ACC112 (cell line): ENCODE data around the gene SHROOM3.
A peak's percentile ranks its signal among the peaks of the same experiment; 100 is the strongest.

ENCODE experiments used
- H2AFZ ChIP-seq: fragments of 200-600 bp; sonication (generic); one replicate; pipeline ENCODE4 v1.6.0; 2017; ENCODE audit warnings: antibody characterized with exemption, low read length; ENCODE audit not compliant: unreplicated experiment
- H3K27ac ChIP-seq: fragments of 200-600 bp; sonication (generic); 2 replicates; pipeline ENCODE4 v1.5.1; 2014; ENCODE audit warnings: low read depth, mild to moderate bottlenecking, antibody characterized with exemption, low read length, moderate library complexity
- H3K27me3 ChIP-seq: fragments of 200-600 bp; sonication (generic); 2 replicates; pipeline ENCODE4 v1.6.1; 2014; ENCODE audit warnings: mild to moderate bottlenecking, antibody characterized with exemption, low read length, moderate library complexity, mixed read lengths; ENCODE audit not compliant: insufficient read depth
- H3K36me3 ChIP-seq: fragments of 200-600 bp; sonication (generic); 2 replicates; pipeline ENCODE4 v1.6.1; 2016; ENCODE audit warnings: mild to moderate bottlenecking, antibody characterized with exemption, low read length, moderate library complexity, mixed read lengths; ENCODE audit not compliant: insufficient read depth
- H3K4me1 ChIP-seq: fragments of 200-600 bp; sonication (generic); one replicate; pipeline ENCODE4 v1.6.1; 2016; ENCODE audit warnings: low read length, mixed read lengths; ENCODE audit not compliant: insufficient read depth, unreplicated experiment, control insufficient read depth
- H3K4me3 ChIP-seq: fragments of 200-600 bp; sonication (generic); 2 replicates; pipeline ENCODE4 v1.5.1; 2014; ENCODE audit warnings: mild to moderate bottlenecking, low read depth, low read length
- H3K79me2 ChIP-seq: fragments of 200-600 bp; sonication (generic); one replicate; pipeline ENCODE4 v1.6.0; 2016; ENCODE audit warnings: low read length; ENCODE audit not compliant: control insufficient read depth, unreplicated experiment, insufficient read depth

Gene SHROOM3

GRCh38 chr4:76758290-76758882 is 323.4 kb downstream of the SHROOM3 start:
- Histone ChIP-seq H3K27ac (no peak overlapping the region), H3K27me3 (no peaks in the 10 kb centered on the region), H3K36me3 (no peaks in the 10 kb centered on the region), H3K4me3 (no peak overlapping the region), H2AFZ (peak overlapping the region; percentile 31), H3K79me2 (no peaks in the 10 kb centered on the region), H3K4me1 (peaks cover 13% of the 10 kb centered on the region)

DNA sequence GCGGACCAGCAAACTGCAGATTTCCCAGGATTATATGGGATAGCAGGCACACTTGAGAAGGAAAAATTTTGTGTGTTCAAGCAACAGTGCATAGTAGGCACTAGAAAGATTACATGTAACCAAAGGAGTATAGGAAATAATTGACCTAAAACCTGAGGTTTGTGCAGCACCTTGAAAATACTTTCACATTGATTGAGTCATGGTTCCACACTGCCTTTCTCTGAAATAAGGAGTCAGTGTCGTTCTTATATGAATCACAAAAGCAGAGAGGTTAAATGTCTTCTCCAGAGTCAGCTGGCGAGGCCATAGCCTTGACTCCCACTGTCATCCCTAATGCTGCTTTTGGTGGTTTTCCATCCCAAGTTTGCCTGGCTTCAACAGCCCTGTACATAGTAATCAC is 324.0 kb downstream of the SHROOM3 start:
- Histone ChIP-seq H2AFZ (no peak overlapping the region), H3K79me2 (no peaks in the 10 kb centered on the region), H3K4me3 (no peak overlapping the region), H3K36me3 (no peaks in the 10 kb centered on the region), H3K27ac (no peak overlapping the region), H3K4me1 (peaks cover 11% of the 10 kb centered on the region), H3K27me3 (no peaks in the 10 kb centered on the region)

GRCh38 chr4:76760193-76760592 is 325.2 kb downstream of the SHROOM3 start:
- Histone ChIP-seq H3K36me3 (no peaks in the 10 kb centered on the region), H3K27ac (no peak overlapping the region), H3K4me3 (no peak overlapping the region), H3K79me2 (no peaks in the 10 kb centered on the region), H2AFZ (no peak overlapping the region), H3K27me3 (no peaks in the 10 kb centered on the region), H3K4me1 (peaks cover 13% of the 10 kb centered on the region)

DNA sequence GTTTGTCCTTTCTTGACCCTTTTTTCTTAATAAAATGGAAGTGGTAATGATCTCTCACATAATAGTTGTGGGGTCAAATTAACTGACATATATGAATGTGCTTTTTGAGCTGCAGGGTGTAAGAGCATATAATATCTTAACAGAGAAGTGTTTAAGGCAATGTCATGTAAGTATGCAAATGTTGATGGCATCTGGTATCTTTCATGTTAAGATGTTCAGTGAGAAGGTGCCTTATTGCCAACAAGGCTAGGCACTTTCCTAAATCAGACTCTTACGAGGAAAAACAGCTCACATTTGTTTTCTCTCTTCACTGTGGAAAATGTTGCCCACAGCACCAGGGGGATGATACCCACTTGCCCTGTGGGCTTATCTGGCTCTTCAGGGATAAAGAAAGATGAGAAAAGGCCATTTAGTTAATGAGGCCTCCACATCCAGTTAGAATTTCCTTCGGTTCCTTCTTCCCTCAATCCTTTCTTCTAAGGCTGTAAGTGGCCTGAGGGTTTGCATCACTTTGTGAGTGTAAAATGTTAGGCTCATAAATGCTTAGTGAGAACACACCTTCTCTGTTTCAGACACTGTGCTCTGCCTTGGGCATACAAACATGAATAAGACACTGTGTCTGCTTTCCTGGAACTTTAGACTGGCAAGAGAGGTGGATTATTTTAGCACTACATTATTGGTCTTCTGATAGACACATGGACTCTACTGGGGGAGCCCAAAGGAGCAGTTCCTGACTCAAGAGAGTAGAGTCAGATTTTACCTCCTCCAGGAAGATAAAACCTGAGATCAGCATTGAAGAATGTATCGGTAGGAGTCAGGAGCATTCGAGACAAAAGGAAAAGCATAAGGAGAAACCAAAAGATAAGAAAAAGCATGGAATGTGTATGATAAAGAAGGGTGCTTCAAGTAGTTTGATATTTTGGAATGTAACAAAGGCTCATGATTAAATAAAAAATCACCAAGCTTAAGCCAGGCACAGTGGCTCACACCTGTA is 327.4 kb downstream of the SHROOM3 start:
- no peaks in the 10 kb centered on the region for H3K27me3 ChIP-seq
- peaks cover 13% of the 10 kb centered on the region for H3K4me1 ChIP-seq
- H2AFZ ChIP-seq, result no peak overlapping the region
- no peaks in the 10 kb centered on the region for H3K36me3 ChIP-seq
- H3K27ac ChIP-seq, result no peak overlapping the region
- no peaks in the 10 kb centered on the region for H3K79me2 ChIP-seq
- no peak overlapping the region for H3K4me3 ChIP-seq

DNA sequence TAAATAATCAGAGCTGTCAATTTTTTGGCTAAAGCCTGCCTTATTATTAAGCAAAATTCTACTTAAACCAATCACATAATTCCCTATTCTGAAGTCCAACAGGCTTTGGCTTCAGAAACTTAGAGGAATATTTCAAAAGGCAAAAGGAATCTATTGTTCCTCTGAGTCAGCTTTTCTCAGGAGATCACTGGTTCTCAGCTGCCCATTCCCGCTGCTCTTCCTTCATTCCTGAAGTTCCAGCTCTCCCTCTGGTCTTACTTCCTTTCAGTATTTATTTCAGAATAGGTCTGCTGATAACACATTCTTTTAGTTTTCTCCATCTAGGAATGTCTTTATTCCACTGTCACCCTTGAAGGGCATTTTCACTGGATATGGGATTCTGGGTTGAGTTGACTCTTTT is 329.2 kb downstream of the SHROOM3 start:
- Histone ChIP-seq H3K4me3 (peak overlapping the region; percentile 3; the same call in 1 of the 2 replicates), H2AFZ (peak overlapping the region; percentile 43), H3K79me2 (no peaks in the 10 kb centered on the region), H3K27me3 (no peaks in the 10 kb centered on the region), H3K36me3 (no peaks in the 10 kb centered on the region), H3K4me1 (peaks cover 13% of the 10 kb centered on the region), H3K27ac (peak overlapping the region; percentile 25; the same call in 1 of the 2 replicates)

DNA sequence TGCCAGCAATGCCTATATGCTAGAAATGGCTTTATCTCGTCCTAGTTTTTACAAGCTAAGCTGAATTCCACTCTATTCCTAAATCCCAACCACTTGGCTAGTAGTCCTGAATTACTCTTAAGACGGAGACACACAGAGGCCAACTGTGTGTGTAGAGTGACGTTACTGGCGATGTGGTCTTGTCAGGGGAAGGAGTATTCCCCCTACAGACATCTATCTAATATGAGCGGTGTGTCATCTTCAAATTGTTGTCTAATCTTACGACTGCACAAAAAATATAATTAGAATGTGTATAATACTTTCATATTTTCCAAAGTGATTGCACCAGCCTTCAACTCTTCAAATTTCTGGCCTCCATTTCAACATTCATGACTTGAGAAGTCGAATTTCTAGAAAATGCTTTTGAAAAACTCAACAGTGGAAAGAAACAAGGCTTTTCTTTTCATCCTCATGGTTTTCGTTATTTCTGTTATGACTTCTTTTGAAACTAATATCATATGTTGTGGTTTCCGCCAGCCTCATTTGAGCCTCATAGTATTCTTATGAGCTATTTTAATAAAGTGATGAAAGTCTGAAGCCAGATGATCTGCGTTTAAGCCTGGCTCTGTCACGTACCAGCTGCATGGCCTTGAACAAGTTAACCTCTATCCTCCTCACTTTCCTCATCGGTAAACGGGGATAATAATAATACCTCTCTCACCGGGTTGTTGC is 330.6 kb downstream of the SHROOM3 start:
- H3K27ac ChIP-seq, result no peak overlapping the region
- no peak overlapping the region for H2AFZ ChIP-seq
- peaks cover 13% of the 10 kb centered on the region for H3K4me1 ChIP-seq
- no peaks in the 10 kb centered on the region for H3K36me3 ChIP-seq
- no peaks in the 10 kb centered on the region for H3K79me2 ChIP-seq
- H3K27me3 ChIP-seq, result no peaks in the 10 kb centered on the region
- no peak overlapping the region for H3K4me3 ChIP-seq

- Histone ChIP-seq H3K36me3 (no peaks in the 10 kb centered on the region), H3K27ac (no peak overlapping the region), H3K4me1 (peaks cover 21% of the 10 kb centered on the region), H3K4me3 (no peak overlapping the region), H3K27me3 (no peaks in the 10 kb centered on the region), H2AFZ (peak overlapping the region; percentile 37), H3K79me2 (no peaks in the 10 kb centered on the region)
Observed at GRCh38 chr4:76767983-76768382, 333.0 kb downstream of the SHROOM3 start.

- H3K36me3 ChIP-seq, result no peaks in the 10 kb centered on the region
- H3K27ac ChIP-seq, result peak overlapping the region; percentile 29
- H3K79me2 ChIP-seq, result no peaks in the 10 kb centered on the region
- no peaks in the 10 kb centered on the region for H3K27me3 ChIP-seq
- peaks cover 8% of the 10 kb centered on the region for H3K4me1 ChIP-seq
- H2AFZ ChIP-seq, result peak overlapping the region; percentile 31
- no peak overlapping the region for H3K4me3 ChIP-seq
Observed at GRCh38 chr4:76772498-76773106, 337.6 kb downstream of the SHROOM3 start.

DNA sequence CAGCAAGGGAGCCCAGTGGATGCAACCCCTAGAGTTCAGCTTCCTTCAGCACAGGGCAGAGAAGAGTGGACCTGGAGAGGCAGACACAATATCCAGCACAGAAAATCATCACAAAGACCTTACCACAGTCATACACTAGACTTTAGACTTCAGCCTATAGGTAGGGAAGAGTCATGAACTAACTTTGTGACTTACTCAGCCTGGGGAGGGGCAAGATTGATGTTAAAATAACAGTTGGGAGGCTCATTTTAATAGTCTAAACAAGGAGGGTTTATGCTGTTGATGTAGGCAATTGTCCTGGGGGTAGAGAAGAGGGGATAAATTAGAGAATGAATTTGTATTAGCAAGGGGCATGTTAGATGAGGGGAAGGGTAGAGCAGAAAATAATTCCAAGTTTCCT is 338.7 kb downstream of the SHROOM3 start:
- no peaks in the 10 kb centered on the region for H3K79me2 ChIP-seq
- no peak overlapping the region for H3K4me3 ChIP-seq
- no peak overlapping the region for H2AFZ ChIP-seq
- H3K4me1 ChIP-seq, result peaks cover 8% of the 10 kb centered on the region
- H3K36me3 ChIP-seq, result no peaks in the 10 kb centered on the region
- no peaks in the 10 kb centered on the region for H3K27me3 ChIP-seq
- no peak overlapping the region for H3K27ac ChIP-seq

DNA sequence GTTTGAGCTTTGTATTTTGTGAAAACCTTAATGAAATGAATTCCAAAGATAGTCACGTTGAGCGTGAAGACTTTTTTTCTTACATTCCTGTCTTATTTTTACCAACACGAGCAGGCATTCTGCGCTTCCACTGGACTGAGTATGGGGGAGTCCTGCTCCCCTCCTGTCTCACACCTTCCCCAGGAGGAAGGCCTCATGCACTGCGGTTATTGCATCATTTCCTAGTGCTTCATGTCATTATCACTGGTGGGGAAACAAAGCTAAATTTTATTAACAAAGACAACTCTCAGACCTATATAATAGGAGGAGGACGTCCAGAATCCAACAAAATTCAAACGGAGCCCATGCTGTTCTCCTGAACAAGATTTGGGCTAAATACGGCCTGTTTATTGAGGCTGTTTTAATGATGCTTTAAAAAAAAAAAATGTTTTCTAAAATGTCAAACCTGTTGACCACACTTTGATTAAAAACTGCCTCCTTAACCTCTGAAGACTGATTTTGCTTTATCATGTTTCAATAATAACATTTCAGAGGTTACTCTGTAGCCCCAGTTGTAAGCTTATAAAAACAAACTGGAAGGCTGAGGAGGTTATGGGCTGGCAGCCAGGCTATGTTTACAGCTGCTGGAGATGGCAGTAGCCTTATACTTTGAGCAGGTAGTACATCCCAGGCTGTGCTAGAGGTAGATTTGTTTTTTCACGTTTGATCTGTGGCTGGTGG is 344.9 kb downstream of the SHROOM3 start:
- Histone ChIP-seq H3K4me1 (peaks cover 38% of the 10 kb centered on the region), H3K27ac (no peak overlapping the region), H2AFZ (no peak overlapping the region), H3K79me2 (no peaks in the 10 kb centered on the region), H3K36me3 (no peaks in the 10 kb centered on the region), H3K4me3 (no peak overlapping the region), H3K27me3 (no peaks in the 10 kb centered on the region)
